ENCODE measurements around the gene MPZL2.

Gene MPZL2

DNA sequence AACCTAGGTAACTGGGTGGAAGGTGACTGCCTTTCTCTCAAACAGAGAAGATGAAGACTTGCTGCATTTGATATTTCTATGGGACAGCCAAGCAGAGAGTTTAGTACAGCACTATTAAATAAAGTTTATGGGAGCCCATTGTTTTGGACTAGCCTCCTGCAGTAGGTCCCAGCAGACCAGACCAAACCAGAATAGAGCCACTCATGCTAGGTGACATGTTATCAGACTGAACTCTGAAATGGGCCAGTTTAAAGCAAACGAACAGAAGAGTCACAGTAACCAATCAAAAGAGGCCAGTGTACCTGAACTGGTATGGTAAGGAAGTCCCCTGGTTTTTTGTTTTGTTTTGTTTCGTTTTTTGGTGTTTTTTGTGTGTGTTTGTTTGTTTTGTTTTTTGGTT lies 7.9 kb upstream of the MPZL2 start:
- DNase-seq (ENCODE audit: extremely low read depth, low read depth): no peak
- no peak for TF ChIP-seq CTCF (IDR thresholded peaks at IDR 0.05; ENCODE audit: low read depth, low read length)

DNA sequence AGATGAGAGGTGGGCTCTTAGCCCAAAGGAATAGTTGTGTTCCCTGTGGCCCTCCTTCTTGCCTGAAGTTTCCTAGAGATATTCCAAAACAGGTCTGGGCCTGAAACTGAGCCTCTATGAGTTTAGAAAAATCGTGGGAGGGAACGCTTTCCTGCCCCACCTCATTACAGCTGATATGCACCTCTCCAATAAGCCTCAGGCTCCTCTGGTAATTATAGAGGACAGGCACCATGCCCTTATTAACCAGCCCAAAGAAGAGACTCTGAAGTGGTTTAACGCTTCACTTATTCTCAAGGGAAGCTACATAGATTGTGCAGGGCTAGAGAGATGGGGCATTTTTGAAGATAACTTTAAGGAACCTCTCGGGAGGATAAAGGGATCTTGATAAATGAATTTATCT lies 3.4 kb upstream of the MPZL2 start:
- DNase-seq (ENCODE audit: extremely low read depth, low read depth): no peak
- no peak for TF ChIP-seq CTCF (IDR thresholded peaks at IDR 0.05; ENCODE audit: low read depth, low read length)

DNA sequence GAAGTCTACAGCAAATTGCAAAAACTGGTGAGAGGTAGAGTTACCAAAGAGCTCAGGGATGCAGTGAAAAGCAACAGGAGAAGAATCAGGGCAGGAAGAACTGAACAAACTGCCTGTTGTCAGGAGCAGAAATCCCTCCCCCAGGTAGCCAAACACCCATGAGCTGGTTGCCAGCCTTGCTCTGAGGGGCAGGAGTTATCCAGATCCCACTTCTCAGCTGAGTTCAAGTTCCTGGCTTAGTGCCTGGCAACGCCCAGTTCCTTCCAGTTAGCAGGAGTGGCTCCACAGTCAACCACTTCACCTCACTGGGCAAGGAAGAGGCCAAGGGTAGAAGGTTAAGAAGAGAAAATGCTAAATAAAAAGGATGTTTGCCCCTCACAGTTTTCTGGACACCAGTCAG lies 1.9 kb upstream of the MPZL2 start:
- TF ChIP-seq CTCF (IDR thresholded peaks at IDR 0.05; ENCODE audit: low read depth, low read length): no peak
- DNase-seq (ENCODE audit: extremely low read depth, low read depth): no peak

GRCh38 chr11:118264569-118265465 lies 720 bp upstream of the MPZL2 start:
- TF ChIP-seq CTCF (IDR thresholded peaks at IDR 0.05; ENCODE audit: low read depth, low read length): no peak
- no peak for DNase-seq (ENCODE audit: extremely low read depth, low read depth)

DNA sequence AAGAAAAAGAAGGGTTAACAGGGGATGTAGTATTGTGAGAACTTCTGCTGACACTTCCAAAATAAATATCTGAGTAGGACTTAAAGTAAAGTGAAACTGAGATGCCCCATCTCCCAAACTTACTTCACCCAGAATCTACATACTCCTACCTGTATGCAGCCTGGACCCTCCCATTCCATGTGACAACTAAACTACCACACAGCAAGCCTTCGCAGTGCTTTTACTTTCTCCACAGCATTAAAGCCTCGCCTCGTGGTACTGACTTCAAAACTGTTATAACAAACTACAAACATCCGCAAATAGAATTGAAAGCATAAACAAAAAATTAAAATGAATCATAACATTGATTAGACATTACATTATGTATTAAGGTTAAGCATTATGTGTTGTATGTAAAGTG lies 985 bp downstream of the MPZL2 start:
- TF ChIP-seq CTCF (IDR thresholded peaks at IDR 0.05; ENCODE audit: low read depth, low read length): no peak
- no peak for DNase-seq (ENCODE audit: extremely low read depth, low read depth)

- TF ChIP-seq CTCF (IDR thresholded peaks at IDR 0.05; ENCODE audit: low read depth, low read length): no peak
- no peak for DNase-seq (ENCODE audit: extremely low read depth, low read depth)
Measured at GRCh38 chr11:118260353-118260752, 3.7 kb downstream of the MPZL2 start.

DNA sequence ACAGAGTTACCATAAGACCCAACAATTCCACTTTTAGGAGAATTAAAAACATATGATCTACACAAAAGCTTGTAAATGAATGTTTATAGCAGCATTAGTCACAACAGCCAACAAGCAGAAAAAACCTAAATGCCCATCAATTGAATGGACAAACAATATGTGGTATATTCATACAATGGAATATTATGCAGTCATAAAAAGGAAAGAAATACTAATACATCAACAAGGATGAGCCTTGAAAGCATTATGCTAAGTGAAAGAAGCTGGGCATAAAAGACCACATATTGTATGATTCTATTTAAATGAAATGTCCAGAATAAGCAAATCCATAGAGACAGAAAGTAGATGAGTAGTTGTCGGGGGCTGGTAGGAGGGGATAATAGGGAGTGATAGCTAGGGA lies 5.0 kb downstream of the MPZL2 start:
- DNase-seq (ENCODE audit: extremely low read depth, low read depth): no peak
- TF ChIP-seq CTCF (IDR thresholded peaks at IDR 0.05; ENCODE audit: low read depth, low read length): no peak

Measured in AG09319 (cell line).